ENCODE measurements around the gene DDI2. TPM values are rescaled to one million over a fixed set of nuclear protein-coding genes. Genes with fewer than 3 reads are reported as not detected.

The DDI2 gene
- polyA plus RNA-seq, 1 donor from 2014 or later = 3.8 TPM

- no peak overlapping the region for H3K4me3 ChIP-seq (ENCODE audit: low read length)
- H3F3A ChIP-seq (ENCODE audit: insufficient read depth, low read length, poor library complexity, severe bottlenecking) = no peaks in the 10 kb centered on the region
- no peak overlapping the region for H3K4me2 ChIP-seq (ENCODE audit: low read length)
- H2AFZ ChIP-seq (ENCODE audit: low read depth, low read length) = no peak overlapping the region
- no peaks in the 10 kb centered on the region for H3K36me3 ChIP-seq (ENCODE audit: insufficient read depth, low read length)
- H3K9me3 ChIP-seq (ENCODE audit: low read length) = no peaks in the 10 kb centered on the region
- no peak for TF ChIP-seq RAD21 (conservative IDR thresholded peaks at IDR 0.05)
- TF ChIP-seq SMC3 (conservative IDR thresholded peaks at IDR 0.05; ENCODE audit: poor library complexity) = no peak
- TF ChIP-seq CTCF (IDR thresholded peaks at IDR 0.05; ENCODE audit: poor library complexity, severe bottlenecking) = no peak
- no peak for TF ChIP-seq EP300 (conservative IDR thresholded peaks at IDR 0.05; ENCODE audit: poor library complexity, severe bottlenecking)
- TF ChIP-seq POLR2AphosphoS5 (IDR thresholded peaks at IDR 0.05) = no peak
- TF ChIP-seq REST (IDR thresholded peaks at IDR 0.05; ENCODE audit: borderline replicate concordance) = no peak
- TF ChIP-seq TAF1 (IDR thresholded peaks at IDR 0.05; ENCODE audit: low read depth) = no peak
- no peak for TF ChIP-seq EZH2 (IDR thresholded peaks at IDR 0.05; ENCODE audit: borderline replicate concordance, insufficient read depth, low read length, poor library complexity, severe bottlenecking)
- no peak for TF ChIP-seq MXI1 (conservative IDR thresholded peaks at IDR 0.05; ENCODE audit: poor library complexity, severe bottlenecking)
- H3K79me2 ChIP-seq (replicated peaks; ENCODE audit: insufficient read depth, low read length) = no peaks in the 10 kb centered on the region
- no peak overlapping the region for H3K27ac ChIP-seq (ENCODE audit: low read length)
- H4K20me1 ChIP-seq (ENCODE audit: insufficient read depth) = no peaks in the 10 kb centered on the region
- H3K9ac ChIP-seq (ENCODE audit: low read length) = no peak overlapping the region
- no peaks in the 10 kb centered on the region for H3K9me2 ChIP-seq (ENCODE audit: insufficient read depth, low read length)
- H3K27me3 ChIP-seq (ENCODE audit: insufficient read depth, low read depth, low read length) = no peaks in the 10 kb centered on the region
Observed at GRCh38 chr1:15660151-15660550, 42.9 kb downstream of the DDI2 start.

- H3K36me3 ChIP-seq (ENCODE audit: insufficient read depth, low read length) = no peaks in the 10 kb centered on the region
- no peaks in the 10 kb centered on the region for H3K9me3 ChIP-seq (ENCODE audit: low read length)
- no peak overlapping the region for H3K4me3 ChIP-seq (ENCODE audit: low read length)
- no peak overlapping the region for H3K27ac ChIP-seq (ENCODE audit: low read length)
- H3F3A ChIP-seq (ENCODE audit: insufficient read depth, low read length, poor library complexity, severe bottlenecking) = no peaks in the 10 kb centered on the region
- no peak overlapping the region for H3K4me2 ChIP-seq (ENCODE audit: low read length)
- no peaks in the 10 kb centered on the region for H4K20me1 ChIP-seq (ENCODE audit: insufficient read depth)
- no peak overlapping the region for H2AFZ ChIP-seq (ENCODE audit: low read depth, low read length)
- no peak overlapping the region for H3K9ac ChIP-seq (ENCODE audit: low read length)
- H3K27me3 ChIP-seq (ENCODE audit: insufficient read depth, low read depth, low read length) = no peaks in the 10 kb centered on the region
- TF ChIP-seq TAF1 (IDR thresholded peaks at IDR 0.05; ENCODE audit: low read depth) (no peak), RAD21 (conservative IDR thresholded peaks at IDR 0.05) (no peak), SMC3 (conservative IDR thresholded peaks at IDR 0.05; ENCODE audit: poor library complexity) (no peak), MXI1 (conservative IDR thresholded peaks at IDR 0.05; ENCODE audit: poor library complexity, severe bottlenecking) (no peak), EZH2 (IDR thresholded peaks at IDR 0.05; ENCODE audit: borderline replicate concordance, insufficient read depth, low read length, poor library complexity, severe bottlenecking) (no peak), REST (IDR thresholded peaks at IDR 0.05; ENCODE audit: borderline replicate concordance) (no peak)
- H3K9me2 ChIP-seq (ENCODE audit: insufficient read depth, low read length) = no peaks in the 10 kb centered on the region
- no peaks in the 10 kb centered on the region for H3K79me2 ChIP-seq (replicated peaks; ENCODE audit: insufficient read depth, low read length)
Observed at GRCh38 chr1:15662477-15662876, 45.2 kb downstream of the DDI2 start.

Data from neural cell (in vitro differentiated cells).